ENCODE results near the gene DDX21. TPM values are rescaled to one million over a fixed set of nuclear protein-coding genes. Genes with fewer than 3 reads are reported as not detected.
"Not testable (repeated sequence)": the region's sequence is repeated elsewhere in the genome, so short reads cannot be mapped to it uniquely, and the experiment has no call there.

The DDX21 gene
- total RNA-seq, 1 donor from 2014 or later: 267 TPM

GRCh38 chr10:68957284-68957615 lies 1.3 kb downstream of the DDX21 start:
- Mint-ChIP-seq H3K27ac (peak overlapping the region; percentile 99), H3K4me1 (ENCODE audit: low read depth) (peaks cover 36% of the 10 kb centered on the region), H3K27me3 (ENCODE audit: insufficient read depth) (no peaks in the 10 kb centered on the region), H3K4me3 (peak overlapping the region; percentile 99), H3K9me3 (no peaks in the 10 kb centered on the region), H3K36me3 (ENCODE audit: low read depth) (peaks cover 54% of the 10 kb centered on the region)
- DNase-seq (ENCODE audit: low spot score): no peak
- intact Hi-C loops (cut with micrococcal nuclease): loop anchor here (1.0 kb wide), 1 partner anchor 430 kb away; the partner anchor contains the start of gene SLC25A16

DNA sequence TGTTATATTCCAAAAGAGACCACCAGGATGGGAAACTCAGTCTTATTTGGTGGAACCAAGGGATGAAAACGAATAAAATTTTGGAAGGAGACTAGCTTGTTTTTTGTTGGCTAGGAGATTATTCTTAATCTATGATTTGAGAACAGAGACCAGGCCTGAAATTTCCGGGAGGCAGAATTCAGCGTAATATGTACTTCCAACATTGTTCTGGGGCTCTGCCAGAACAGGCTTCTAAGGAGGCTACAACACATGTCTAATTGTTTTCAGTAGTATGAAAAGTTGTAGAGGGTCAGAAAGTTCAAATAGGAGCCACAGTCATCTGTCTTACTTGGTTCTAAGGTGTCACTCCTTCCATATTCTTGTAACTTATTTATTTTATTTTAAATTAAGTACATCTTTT lies 1.7 kb downstream of the DDX21 start:
- Mint-ChIP-seq H3K36me3 (ENCODE audit: low read depth) (peaks cover 58% of the 10 kb centered on the region), H3K27ac (peak overlapping the region; percentile 99), H3K9me3 (no peaks in the 10 kb centered on the region), H3K4me3 (peak overlapping the region; percentile 99), H3K4me1 (ENCODE audit: low read depth) (peaks cover 38% of the 10 kb centered on the region), H3K27me3 (ENCODE audit: insufficient read depth) (no peaks in the 10 kb centered on the region)
- no peak for DNase-seq (ENCODE audit: low spot score)
- intact Hi-C loops (cut with micrococcal nuclease): loop anchor here (1.0 kb wide), 1 partner anchor 430 kb away; the partner anchor contains the start of gene SLC25A16

- H3K27me3 Mint-ChIP-seq (ENCODE audit: insufficient read depth): no peaks in the 10 kb centered on the region
- no peaks in the 10 kb centered on the region for H3K9me3 Mint-ChIP-seq
- peaks cover 38% of the 10 kb centered on the region for H3K4me1 Mint-ChIP-seq (ENCODE audit: low read depth)
- H3K36me3 Mint-ChIP-seq (ENCODE audit: low read depth): peaks cover 66% of the 10 kb centered on the region
- peak overlapping the region; percentile 48 for H3K4me3 Mint-ChIP-seq
- intact Hi-C loops (cut with micrococcal nuclease): no loop called here
- DNase-seq (ENCODE audit: low spot score): no peak
- H3K27ac Mint-ChIP-seq: peak overlapping the region; percentile 62
These were observed 3.9 kb downstream of the DDX21 start for GRCh38 chr10:68959695-68960527.

- Mint-ChIP-seq H3K4me1 (ENCODE audit: low read depth) (peaks cover 34% of the 10 kb centered on the region), H3K4me3 (no peak overlapping the region), H3K9me3 (no peaks in the 10 kb centered on the region), H3K27ac (peak overlapping the region; percentile 18), H3K36me3 (ENCODE audit: low read depth) (peaks cover 67% of the 10 kb centered on the region), H3K27me3 (ENCODE audit: insufficient read depth) (no peaks in the 10 kb centered on the region)
- intact Hi-C loops (cut with micrococcal nuclease): no loop called here
- DNase-seq (ENCODE audit: low spot score): no peak
These were observed 7.2 kb downstream of the DDX21 start for GRCh38 chr10:68963151-68963550.

GRCh38 chr10:68973975-68974374 lies 18.0 kb downstream of the DDX21 start:
- H3K4me3 Mint-ChIP-seq: no peak overlapping the region
- intact Hi-C loops (cut with micrococcal nuclease): no loop called here
- no peak overlapping the region for H3K27ac Mint-ChIP-seq
- H3K27me3 Mint-ChIP-seq (ENCODE audit: insufficient read depth): no peaks in the 10 kb centered on the region
- no peaks in the 10 kb centered on the region for H3K9me3 Mint-ChIP-seq
- H3K36me3 Mint-ChIP-seq (ENCODE audit: low read depth): peaks cover 67% of the 10 kb centered on the region
- no peak for DNase-seq (ENCODE audit: low spot score)
- peaks cover 15% of the 10 kb centered on the region for H3K4me1 Mint-ChIP-seq (ENCODE audit: low read depth)

GRCh38 chr10:68975936-68976473 lies 20.0 kb downstream of the DDX21 start:
- peaks cover 73% of the 10 kb centered on the region for H3K36me3 Mint-ChIP-seq (ENCODE audit: low read depth)
- H3K27me3 Mint-ChIP-seq (ENCODE audit: insufficient read depth); H3K4me3 Mint-ChIP-seq; H3K9me3 Mint-ChIP-seq; H3K27ac Mint-ChIP-seq; DNase-seq (ENCODE audit: low spot score); H3K4me1 Mint-ChIP-seq (ENCODE audit: low read depth); intact Hi-C loops (cut with micrococcal nuclease): not testable (repeated sequence)

- DNase-seq (ENCODE audit: low spot score); H3K9me3 Mint-ChIP-seq; H3K4me1 Mint-ChIP-seq (ENCODE audit: low read depth); H3K27ac Mint-ChIP-seq; H3K27me3 Mint-ChIP-seq (ENCODE audit: insufficient read depth); H3K4me3 Mint-ChIP-seq; intact Hi-C loops (cut with micrococcal nuclease): not testable (repeated sequence)
- H3K36me3 Mint-ChIP-seq (ENCODE audit: low read depth): peaks cover 59% of the 10 kb centered on the region
These were observed 23.8 kb downstream of the DDX21 start for GRCh38 chr10:68979738-68980137.

DNA sequence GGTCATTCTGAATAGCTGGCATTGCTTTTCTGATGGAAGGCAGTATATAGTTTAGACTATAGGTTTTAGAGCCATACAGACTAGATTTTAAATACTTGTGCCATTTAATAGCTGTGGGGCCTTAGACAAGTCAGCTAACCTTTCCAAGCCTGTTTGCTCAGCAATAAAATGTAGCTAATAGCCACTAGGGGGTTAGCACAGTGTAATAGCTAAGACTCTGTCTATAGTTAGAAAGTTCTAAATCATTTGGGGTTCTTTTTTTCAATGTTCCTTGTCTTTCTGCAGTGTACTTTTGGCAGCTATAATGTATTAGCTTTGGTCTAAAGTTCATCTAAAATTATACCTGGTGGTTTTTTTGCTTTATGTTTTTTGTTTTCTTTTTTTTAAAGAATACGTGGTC lies 25.1 kb downstream of the DDX21 start:
- no peak overlapping the region for H3K4me3 Mint-ChIP-seq
- no peak overlapping the region for H3K27ac Mint-ChIP-seq

DNA sequence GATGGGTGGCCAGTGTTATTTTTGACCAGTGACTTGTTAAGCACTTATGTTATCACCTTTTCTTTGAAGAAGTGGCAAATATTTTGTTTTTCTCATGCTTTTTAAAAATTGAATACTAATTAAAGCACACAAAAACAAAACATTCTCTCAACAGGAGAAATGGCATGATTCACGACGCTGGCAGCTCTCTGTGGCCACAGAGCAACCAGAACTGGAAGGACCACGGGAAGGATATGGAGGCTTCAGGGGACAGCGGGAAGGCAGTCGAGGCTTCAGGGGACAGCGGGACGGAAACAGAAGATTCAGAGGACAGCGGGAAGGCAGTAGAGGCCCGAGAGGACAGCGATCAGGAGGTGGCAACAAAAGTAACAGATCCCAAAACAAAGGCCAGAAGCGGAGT lies 26.4 kb downstream of the DDX21 start:
- Mint-ChIP-seq H3K4me3 (no peak overlapping the region), H3K4me1 (ENCODE audit: low read depth) (peaks cover 12% of the 10 kb centered on the region), H3K36me3 (ENCODE audit: low read depth) (peaks cover 48% of the 10 kb centered on the region), H3K27me3 (ENCODE audit: insufficient read depth) (no peaks in the 10 kb centered on the region), H3K9me3 (no peaks in the 10 kb centered on the region), H3K27ac (peak overlapping the region; percentile 55)
- intact Hi-C loops (cut with micrococcal nuclease): no loop called here
- no peak for DNase-seq (ENCODE audit: low spot score)

More for the DNA sequence above, 25.1 kb downstream of the DDX21 start:
- no peaks in the 10 kb centered on the region for H3K9me3 Mint-ChIP-seq
- intact Hi-C loops (cut with micrococcal nuclease): no loop called here
- peaks cover 8% of the 10 kb centered on the region for H3K4me1 Mint-ChIP-seq (ENCODE audit: low read depth)
- no peaks in the 10 kb centered on the region for H3K27me3 Mint-ChIP-seq (ENCODE audit: insufficient read depth)
- peaks cover 55% of the 10 kb centered on the region for H3K36me3 Mint-ChIP-seq (ENCODE audit: low read depth)
- no peak for DNase-seq (ENCODE audit: low spot score)

DNA sequence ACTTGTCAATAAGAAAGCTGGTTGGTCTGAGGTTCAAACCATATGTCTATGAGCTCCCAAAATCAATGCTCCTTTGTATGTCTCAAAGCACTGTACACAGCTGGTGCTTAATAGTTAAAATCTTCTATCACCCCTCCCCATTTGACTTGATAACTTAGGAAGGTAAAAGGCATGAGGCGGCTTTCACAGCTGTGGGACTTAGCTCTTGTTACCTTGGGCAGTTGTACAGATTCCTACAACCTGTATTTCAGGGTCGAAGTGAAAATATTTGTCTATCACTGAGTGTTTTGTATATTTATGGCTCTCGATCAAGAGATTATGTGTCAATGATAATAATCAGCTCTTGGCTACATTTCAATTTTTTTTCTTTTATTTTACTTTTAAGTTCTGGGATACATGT lies 31.6 kb downstream of the DDX21 start:
- Mint-ChIP-seq H3K27me3 (ENCODE audit: insufficient read depth) (no peaks in the 10 kb centered on the region), H3K27ac (no peak overlapping the region), H3K4me1 (ENCODE audit: low read depth) (peaks cover 30% of the 10 kb centered on the region), H3K36me3 (ENCODE audit: low read depth) (peaks cover 35% of the 10 kb centered on the region), H3K4me3 (no peak overlapping the region), H3K9me3 (no peaks in the 10 kb centered on the region)
- intact Hi-C loops (cut with micrococcal nuclease): loop anchor here (1.0 to 5.0 kb wide), 9 partner anchors 10 to 421 kb away; partner anchors contain the start of gene SUPV3L1
- DNase-seq (ENCODE audit: low spot score): no peak

GRCh38 chr10:68988530-68989316 lies 32.8 kb downstream of the DDX21 start, which contains the start of gene KIFBP:
TSS of gene KIFBP (plus strand) at chr10:68988803. CDS start at chr10:68988833, 30 bp downstream.
- peaks cover 29% of the 10 kb centered on the region for H3K36me3 Mint-ChIP-seq (ENCODE audit: low read depth)
- intact Hi-C loops (cut with micrococcal nuclease): loop anchor here (1.0 to 5.0 kb wide), 9 partner anchors 9 to 420 kb away; partner anchors contain the start of gene SUPV3L1
- peak; percentile 84 for DNase-seq (ENCODE audit: low spot score)
- peaks cover 34% of the 10 kb centered on the region for H3K4me1 Mint-ChIP-seq (ENCODE audit: low read depth)
- peak within 1 kb of the TSS; percentile 87 for H3K27ac Mint-ChIP-seq
- peak within 1 kb of the TSS; percentile 93 for H3K4me3 Mint-ChIP-seq
- H3K9me3 Mint-ChIP-seq: no peaks in the 10 kb centered on the region
- no peaks in the 10 kb centered on the region for H3K27me3 Mint-ChIP-seq (ENCODE audit: insufficient read depth)

DNA sequence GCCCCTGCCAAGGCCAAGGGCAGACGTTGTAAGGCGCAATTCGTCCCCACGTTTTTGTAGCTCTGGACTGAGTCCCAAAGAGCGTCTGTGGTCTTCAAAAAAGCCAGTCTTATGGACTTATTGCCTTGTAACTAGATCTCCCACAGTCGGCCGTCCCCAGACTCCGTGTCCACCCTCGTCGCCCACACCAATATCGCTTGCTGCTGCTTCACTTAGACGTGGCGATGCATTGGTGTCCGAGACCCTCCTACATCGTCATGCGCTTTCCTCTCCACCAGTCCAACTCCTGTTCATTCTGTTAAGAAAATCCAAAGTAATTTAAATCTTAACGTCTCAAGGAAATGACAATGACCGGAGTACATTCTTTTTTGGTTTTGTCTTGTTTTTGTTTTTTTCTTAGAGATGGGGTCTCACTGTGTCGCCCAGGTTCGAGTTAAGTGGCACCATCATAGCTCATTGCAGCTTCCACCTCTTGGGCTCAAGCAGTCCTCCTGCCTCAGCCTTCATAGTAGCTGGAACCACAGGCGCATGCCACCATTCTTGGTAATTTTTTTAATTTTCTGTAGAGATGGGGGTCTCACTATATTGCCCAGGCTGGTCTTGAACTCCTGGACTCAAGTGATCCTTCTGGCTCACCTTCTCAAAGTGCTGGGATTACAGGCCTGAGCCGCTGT lies 33.5 kb downstream of the DDX21 start:
- H3K9me3 Mint-ChIP-seq: no peaks in the 10 kb centered on the region
- H3K27ac Mint-ChIP-seq: peak overlapping the region; percentile 70
- H3K4me3 Mint-ChIP-seq: peak overlapping the region; percentile 93
- DNase-seq (ENCODE audit: low spot score): no peak
- H3K4me1 Mint-ChIP-seq (ENCODE audit: low read depth): peaks cover 34% of the 10 kb centered on the region
- intact Hi-C loops (cut with micrococcal nuclease): loop anchor here (2.0 to 5.0 kb wide), 3 partner anchors 328 to 419 kb away; no protein-coding TSS in a partner anchor
- H3K36me3 Mint-ChIP-seq (ENCODE audit: low read depth): peaks cover 25% of the 10 kb centered on the region
- no peaks in the 10 kb centered on the region for H3K27me3 Mint-ChIP-seq (ENCODE audit: insufficient read depth)
